Measurements from ENCODE around the gene FANCC. TPM values are rescaled to one million over a fixed set of nuclear protein-coding genes. Genes with fewer than 3 reads are reported as not detected.
A peak's percentile ranks its signal among the peaks of the same experiment; 100 is the strongest.

The FANCC gene
- total RNA-seq, 2 donors from 2014 or later = 17.6 to 23.5 TPM

DNA sequence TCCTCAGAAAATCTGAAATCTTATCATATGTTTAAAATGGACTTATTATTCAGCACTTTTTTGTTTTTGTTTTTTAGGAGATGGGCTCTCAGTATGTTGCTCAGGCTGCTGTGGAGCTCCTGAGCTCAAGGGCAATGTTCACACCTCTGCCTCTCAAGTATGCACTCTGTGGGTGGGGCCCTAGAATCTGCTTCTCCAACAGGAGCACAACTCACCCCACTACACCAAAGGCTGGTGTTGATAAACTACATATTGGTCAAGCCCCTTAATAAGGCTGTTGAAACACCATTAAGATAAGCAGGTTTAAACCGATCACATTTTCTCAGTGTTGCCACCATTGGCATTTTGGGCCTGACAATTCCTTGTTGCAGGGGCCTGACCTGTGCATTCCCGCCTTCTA is 131.6 kb downstream of the FANCC start:
- Mint-ChIP-seq H3K4me1 (peaks cover 30% of the 10 kb centered on the region), H3K4me3 (no peak overlapping the region)

DNA sequence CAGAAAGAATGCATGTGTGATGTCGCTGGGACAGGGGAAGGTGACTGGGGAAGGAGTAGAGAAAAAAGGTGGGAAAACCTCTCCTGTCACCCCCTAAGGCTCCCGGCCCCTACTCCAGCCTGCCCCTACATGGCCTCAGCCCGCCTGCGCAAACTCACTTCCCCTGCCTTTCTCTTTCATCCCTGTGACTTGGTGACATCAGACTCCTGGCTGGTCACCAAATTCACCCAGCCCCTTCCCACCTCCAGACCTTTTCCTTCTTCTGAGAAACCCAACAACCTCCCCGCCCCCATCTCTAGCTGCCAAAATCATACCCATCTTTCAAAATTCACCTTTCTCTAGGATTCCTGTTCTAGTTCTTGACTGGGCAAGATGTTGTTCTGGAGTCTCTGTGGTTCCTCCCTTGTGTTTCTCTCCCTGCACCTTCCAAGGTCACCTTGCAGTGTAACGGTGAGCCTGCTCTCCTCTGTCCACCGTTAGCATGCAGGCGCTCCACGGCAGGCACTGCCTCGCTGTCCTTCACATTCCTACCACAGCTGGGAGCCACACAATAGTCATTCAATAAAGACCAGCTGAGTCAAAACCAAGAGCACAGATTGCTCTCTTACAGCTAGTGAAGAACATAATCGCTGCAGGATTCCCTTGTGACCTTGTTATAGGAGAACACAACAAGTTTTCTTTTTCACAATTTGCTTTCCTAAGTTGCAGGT is 134.5 kb downstream of the FANCC start:
- TF ChIP-seq, protein P1, sequence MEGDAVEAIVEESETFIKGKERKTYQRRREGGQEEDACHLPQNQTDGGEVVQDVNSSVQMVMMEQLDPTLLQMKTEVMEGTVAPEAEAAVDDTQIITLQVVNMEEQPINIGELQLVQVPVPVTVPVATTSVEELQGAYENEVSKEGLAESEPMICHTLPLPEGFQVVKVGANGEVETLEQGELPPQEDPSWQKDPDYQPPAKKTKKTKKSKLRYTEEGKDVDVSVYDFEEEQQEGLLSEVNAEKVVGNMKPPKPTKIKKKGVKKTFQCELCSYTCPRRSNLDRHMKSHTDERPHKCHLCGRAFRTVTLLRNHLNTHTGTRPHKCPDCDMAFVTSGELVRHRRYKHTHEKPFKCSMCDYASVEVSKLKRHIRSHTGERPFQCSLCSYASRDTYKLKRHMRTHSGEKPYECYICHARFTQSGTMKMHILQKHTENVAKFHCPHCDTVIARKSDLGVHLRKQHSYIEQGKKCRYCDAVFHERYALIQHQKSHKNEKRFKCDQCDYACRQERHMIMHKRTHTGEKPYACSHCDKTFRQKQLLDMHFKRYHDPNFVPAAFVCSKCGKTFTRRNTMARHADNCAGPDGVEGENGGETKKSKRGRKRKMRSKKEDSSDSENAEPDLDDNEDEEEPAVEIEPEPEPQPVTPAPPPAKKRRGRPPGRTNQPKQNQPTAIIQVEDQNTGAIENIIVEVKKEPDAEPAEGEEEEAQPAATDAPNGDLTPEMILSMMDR (conservative IDR thresholded peaks at IDR 0.05) = peak; percentile 73
- H3K9me3 ChIP-seq (ENCODE audit: control insufficient read depth, low read length) = no peaks in the 10 kb centered on the region
- Mint-ChIP-seq H3K9me3 (peaks cover 2% of the 10 kb centered on the region), H3K27ac (peak overlapping the region; percentile 79), H3K4me3 (no peak overlapping the region), H3K4me1 (peaks cover 16% of the 10 kb centered on the region), H3K27me3 (ENCODE audit: insufficient read depth) (no peaks in the 10 kb centered on the region), H3K36me3 (ENCODE audit: low read depth) (peaks cover 10% of the 10 kb centered on the region)
- H3K27ac ChIP-seq (ENCODE audit: low read depth, low read length) = no peak overlapping the region
- WGBS, 2 experiments (ENCODE audit: insufficient coverage in 1 of 2, insufficient read length in 1 of 2) = 56 to 70% methylated on average over 6 to 11 of the region's 11 CpGs
- no peaks in the 10 kb centered on the region for H3K36me3 ChIP-seq (ENCODE audit: control insufficient read depth, insufficient read depth, low read length)
- DNase-seq = peak; percentile 84
- peaks cover 5% of the 10 kb centered on the region for H3K4me1 ChIP-seq (ENCODE audit: control insufficient read depth, insufficient read depth, low read length)
- no peaks in the 10 kb centered on the region for H3K27me3 ChIP-seq (ENCODE audit: control insufficient read depth, insufficient read depth, low read length, poor library complexity, severe bottlenecking)
- H3K9ac ChIP-seq (ENCODE audit: extremely low read depth, low read length, poor library complexity, severe bottlenecking) = no peak overlapping the region
- no peak overlapping the region for H3K4me3 ChIP-seq (ENCODE audit: low read length)

More for the DNA sequence above, 131.6 kb downstream of the FANCC start:
- Histone ChIP-seq H3K4me3 (ENCODE audit: low read length) (no peak overlapping the region), H3K4me1 (ENCODE audit: control insufficient read depth, insufficient read depth, low read length) (peaks cover 5% of the 10 kb centered on the region), H3K27me3 (ENCODE audit: control insufficient read depth, insufficient read depth, low read length, poor library complexity, severe bottlenecking) (no peaks in the 10 kb centered on the region), H3K36me3 (ENCODE audit: control insufficient read depth, insufficient read depth, low read length) (no peaks in the 10 kb centered on the region), H3K27ac (ENCODE audit: low read depth, low read length) (no peak overlapping the region), H3K9me3 (ENCODE audit: control insufficient read depth, low read length) (no peaks in the 10 kb centered on the region), H3K9ac (ENCODE audit: extremely low read depth, low read length, poor library complexity, severe bottlenecking) (no peak overlapping the region)
- 90 to 100% methylated on average over 1 to 2 of the region's 2 CpGs for WGBS, 2 experiments (ENCODE audit: insufficient coverage in 1 of 2, insufficient read length in 1 of 2)
- TF ChIP-seq, protein P1 (conservative IDR thresholded peaks at IDR 0.05) = no peak
- DNase-seq = no peak
- H3K27me3 Mint-ChIP-seq (ENCODE audit: insufficient read depth) = no peaks in the 10 kb centered on the region
- peaks cover 10% of the 10 kb centered on the region for H3K36me3 Mint-ChIP-seq (ENCODE audit: low read depth)
- H3K27ac Mint-ChIP-seq = peak overlapping the region; percentile 85
- H3K9me3 Mint-ChIP-seq = peaks cover 2% of the 10 kb centered on the region

DNA sequence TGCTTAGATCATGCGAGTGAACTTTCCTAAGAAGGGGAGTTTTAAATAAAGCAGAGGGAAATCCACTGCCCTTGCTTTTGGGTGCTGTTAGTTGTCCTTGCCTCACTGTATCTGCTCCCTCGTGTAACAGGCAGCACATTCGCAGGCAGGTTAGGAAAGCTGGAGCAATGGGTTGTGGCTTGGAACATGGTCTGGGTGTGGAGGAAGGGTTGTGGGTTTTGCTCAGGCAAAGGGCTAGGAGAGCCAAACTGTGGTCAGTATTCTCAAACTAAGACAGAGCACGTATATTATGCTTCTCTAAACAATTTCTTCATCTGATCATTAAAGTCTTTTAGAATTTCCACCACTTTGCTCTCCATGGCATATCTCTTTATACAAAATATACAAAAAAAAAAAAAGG is 135.7 kb downstream of the FANCC start:
- Histone ChIP-seq H3K9ac (ENCODE audit: extremely low read depth, low read length, poor library complexity, severe bottlenecking) (no peak overlapping the region), H3K27ac (ENCODE audit: low read depth, low read length) (no peak overlapping the region), H3K27me3 (ENCODE audit: control insufficient read depth, insufficient read depth, low read length, poor library complexity, severe bottlenecking) (no peaks in the 10 kb centered on the region), H3K4me3 (ENCODE audit: low read length) (no peak overlapping the region), H3K36me3 (ENCODE audit: control insufficient read depth, insufficient read depth, low read length) (no peaks in the 10 kb centered on the region), H3K9me3 (ENCODE audit: control insufficient read depth, low read length) (no peaks in the 10 kb centered on the region), H3K4me1 (ENCODE audit: control insufficient read depth, insufficient read depth, low read length) (peaks cover 5% of the 10 kb centered on the region)
- H3K9me3 Mint-ChIP-seq = peaks cover 2% of the 10 kb centered on the region
- WGBS, 2 experiments (ENCODE audit: insufficient coverage in 1 of 2, insufficient read length in 1 of 2) = 92 to 93% methylated on average over 2 to 4 of the region's 4 CpGs
- TF ChIP-seq, protein P1 (conservative IDR thresholded peaks at IDR 0.05) = no peak
- H3K27ac Mint-ChIP-seq = no peak overlapping the region
- H3K27me3 Mint-ChIP-seq (ENCODE audit: insufficient read depth) = no peaks in the 10 kb centered on the region
- no peak for DNase-seq
- peaks cover 16% of the 10 kb centered on the region for H3K4me1 Mint-ChIP-seq
- H3K4me3 Mint-ChIP-seq = no peak overlapping the region
- H3K36me3 Mint-ChIP-seq (ENCODE audit: low read depth) = peaks cover 10% of the 10 kb centered on the region
